Activated CD8-positive, alpha-beta memory T cell treated with anti-CD3 and anti-CD28 coated beads for 24 hours (primary cell): ENCODE data around the gene HTR2C.
"Not testable (repeated sequence)": the region's sequence is repeated elsewhere in the genome, so short reads cannot be mapped to it uniquely, and the experiment has no call there.

Source experiments
- DNase-seq: peaks from one replicate; pipeline ENCODE4 v3.0.0-alpha.2; 2020

HTR2C gene

GRCh38 chrX:114583646-114584374 lies at the start of gene HTR2C:
Gene HTR2C (plus strand): TSS chrX:114584086. CDS start chrX:114726937, 142,851 bp downstream.
- DNase-seq: no peak

DNA sequence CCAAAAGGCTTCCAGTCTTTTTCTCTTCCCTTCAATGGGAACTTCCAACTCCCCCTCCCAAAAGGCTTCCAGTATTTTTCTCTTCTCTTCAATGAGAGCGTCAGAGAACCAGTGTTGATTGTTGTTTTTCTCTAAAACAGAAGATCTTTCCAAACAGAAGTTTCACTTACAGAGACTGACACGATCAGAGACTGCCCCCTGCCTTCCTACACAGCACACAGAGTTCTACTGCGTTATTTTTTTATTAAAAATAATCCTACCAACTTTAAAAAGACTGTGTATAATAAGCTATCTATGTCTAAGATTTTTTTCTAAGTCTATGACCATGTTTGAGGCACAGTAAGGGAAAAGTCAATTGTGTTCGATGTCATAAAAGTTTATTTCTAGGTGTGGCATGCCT lies 3.5 kb upstream of the HTR2C start:
- DNase-seq: no peak

GRCh38 chrX:114581528-114582263 lies 2.2 kb upstream of the HTR2C start:
- no peak for DNase-seq

GRCh38 chrX:114582264-114582632 lies 1.6 kb upstream of the HTR2C start:
- DNase-seq: no peak

GRCh38 chrX:114582698-114583395 lies 1.0 kb upstream of the HTR2C start:
- no peak for DNase-seq

DNA sequence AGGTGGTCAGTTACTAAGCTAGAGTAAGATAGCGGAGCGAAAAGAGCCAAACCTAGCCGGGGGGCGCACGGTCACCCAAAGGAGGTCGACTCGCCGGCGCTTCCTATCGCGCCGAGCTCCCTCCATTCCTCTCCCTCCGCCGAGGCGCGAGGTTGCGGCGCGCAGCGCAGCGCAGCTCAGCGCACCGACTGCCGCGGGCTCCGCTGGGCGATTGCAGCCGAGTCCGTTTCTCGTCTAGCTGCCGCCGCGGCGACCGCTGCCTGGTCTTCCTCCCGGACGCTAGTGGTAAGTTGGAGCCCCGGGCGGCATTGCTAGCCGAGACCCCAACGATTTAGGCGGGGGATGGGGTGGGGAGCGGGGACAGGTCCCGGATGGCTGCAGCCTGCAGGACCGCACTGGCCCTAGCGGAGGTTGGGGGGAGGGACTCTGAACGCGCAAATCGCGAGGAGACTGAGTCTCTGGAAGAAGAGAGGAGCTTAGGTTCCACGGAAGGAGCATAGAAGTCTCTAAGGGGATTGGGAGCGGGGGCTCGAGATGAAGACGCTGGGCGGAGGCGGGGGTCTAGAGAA lies 573 bp downstream of the HTR2C start:
- DNase-seq: no peak

DNA sequence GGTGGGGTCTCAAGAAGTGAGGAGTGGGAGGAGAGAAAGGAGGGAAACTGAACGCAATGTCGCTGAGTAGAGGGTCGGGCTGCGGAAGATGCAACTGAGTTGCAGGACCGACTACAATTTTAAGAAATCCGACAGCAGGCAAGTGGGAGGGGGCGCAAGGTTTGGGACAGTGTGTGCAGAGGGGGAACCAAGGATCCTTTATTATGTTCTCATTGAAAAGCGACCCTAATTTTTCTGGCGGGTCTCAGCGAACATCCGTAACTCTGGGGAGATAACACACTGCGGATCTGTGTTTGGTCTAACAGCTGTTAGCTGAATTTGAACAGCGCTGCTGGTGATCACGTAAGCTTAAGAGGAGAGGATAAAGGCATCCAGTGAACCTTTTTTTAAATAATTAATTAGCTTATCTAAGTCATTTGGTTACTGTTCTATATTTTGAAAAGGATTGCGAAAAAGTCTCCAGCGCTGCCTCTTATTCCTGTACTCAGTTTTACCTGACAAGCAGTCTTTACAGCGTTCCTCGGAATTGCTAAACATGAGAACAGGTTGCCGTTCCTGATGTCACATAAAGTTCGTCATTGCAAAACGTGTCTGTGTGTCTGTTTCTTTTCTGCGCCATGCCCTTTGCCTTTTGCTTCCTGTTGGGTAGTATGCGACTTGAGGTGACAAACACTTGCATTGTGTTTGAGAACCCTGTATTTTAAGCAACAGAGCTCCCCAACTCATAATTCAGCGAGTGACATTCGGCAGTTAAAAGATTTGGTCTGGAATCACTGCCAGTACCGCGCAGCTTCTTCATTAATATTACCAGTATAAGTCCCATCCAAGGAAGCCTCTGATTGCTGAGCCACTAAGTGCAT lies 1.3 kb downstream of the HTR2C start:
- DNase-seq: no peak

DNA sequence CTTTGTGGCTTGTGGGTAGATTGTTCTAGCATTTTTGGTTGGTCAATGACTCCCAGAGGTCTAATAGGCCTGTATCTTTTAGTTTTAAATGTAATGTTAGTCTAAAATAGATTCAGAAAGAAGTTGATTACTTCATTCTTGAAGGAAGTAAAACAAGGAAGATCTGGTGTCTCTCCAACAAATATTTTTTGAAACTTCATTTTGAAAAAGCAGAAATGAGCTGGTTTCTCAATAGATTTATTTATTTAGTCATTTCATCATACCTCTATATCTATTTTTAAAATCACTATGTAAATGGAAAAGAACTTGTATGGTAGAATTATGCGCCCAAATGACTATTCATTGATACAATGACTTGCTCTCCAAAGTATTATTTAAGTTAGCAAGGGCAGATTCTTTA lies 7.2 kb downstream of the HTR2C start:
- DNase-seq: no peak

- no peak for DNase-seq
Observed at GRCh38 chrX:114599305-114599704, 15.4 kb downstream of the HTR2C start.

- DNase-seq: no peak
Observed at GRCh38 chrX:114599911-114600310, 16.0 kb downstream of the HTR2C start.

DNA sequence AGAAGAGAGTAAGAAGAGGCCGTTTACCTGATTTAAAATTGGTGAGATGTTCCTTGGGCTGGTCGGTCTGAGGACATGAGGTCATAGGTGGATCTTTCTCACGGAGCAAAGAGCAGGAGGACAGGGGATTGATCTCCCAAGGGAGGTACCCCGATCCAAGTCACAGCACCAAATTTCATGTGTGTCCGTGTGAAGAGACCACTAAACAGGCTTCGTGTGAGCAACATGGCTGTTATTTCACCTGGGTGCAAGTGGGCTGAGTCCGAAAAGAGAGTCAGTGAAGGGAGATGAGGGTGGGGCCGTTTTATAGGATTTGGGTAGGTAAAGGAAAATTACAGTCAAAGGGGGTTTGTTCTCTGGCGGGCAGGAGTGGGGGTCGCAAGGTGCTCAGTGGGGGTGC lies 22.7 kb downstream of the HTR2C start:
- DNase-seq: not testable (repeated sequence)

DNA sequence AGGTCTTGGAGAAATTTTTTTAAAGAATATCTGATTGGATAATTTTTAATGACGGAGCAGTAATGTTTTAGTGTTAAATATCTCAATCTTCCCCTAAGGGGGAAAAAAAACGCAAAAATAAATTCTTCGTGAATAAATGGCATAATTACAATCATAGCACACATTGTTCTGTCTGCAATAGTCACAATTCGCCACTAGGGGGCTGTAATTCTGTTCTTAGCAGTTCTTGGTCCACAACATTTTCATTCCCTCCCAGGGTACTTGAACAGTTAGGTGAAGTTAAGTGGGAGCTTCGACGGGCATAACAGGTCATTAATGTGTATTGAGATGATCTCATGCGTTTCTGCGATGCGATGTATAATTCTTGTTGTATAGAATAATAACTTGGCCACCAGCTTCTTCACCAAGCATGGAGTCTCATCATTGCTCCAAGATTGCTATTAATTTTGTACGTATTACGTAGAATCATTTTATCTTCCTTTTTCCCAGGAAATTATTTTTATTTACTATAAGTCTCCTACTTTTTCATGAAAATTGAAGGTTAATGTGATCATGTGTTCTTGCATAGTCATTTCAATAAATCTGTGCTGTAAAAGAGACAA lies 27.2 kb downstream of the HTR2C start:
- DNase-seq: peak; percentile 56

DNA sequence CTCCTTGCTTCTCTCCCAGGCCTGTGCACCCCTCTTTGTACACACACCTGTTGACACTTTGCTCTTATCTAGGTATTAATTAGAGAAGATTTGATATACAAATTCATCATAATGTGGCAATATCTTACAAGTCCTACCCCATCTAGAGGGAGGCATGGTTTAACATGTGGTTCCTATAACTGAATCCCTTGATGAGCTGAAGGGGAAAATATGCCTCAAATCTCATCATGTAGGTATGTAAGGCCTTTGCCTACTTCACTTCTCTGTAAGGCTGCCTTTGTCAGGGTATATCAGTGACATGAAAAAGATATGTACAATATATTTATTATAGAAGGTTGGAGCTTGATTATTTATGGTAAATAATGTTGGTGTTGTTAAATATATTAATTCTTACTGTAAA lies 31.9 kb downstream of the HTR2C start:
- DNase-seq: no peak

GRCh38 chrX:114619874-114620273 lies 36.0 kb downstream of the HTR2C start:
- DNase-seq: no peak

DNA sequence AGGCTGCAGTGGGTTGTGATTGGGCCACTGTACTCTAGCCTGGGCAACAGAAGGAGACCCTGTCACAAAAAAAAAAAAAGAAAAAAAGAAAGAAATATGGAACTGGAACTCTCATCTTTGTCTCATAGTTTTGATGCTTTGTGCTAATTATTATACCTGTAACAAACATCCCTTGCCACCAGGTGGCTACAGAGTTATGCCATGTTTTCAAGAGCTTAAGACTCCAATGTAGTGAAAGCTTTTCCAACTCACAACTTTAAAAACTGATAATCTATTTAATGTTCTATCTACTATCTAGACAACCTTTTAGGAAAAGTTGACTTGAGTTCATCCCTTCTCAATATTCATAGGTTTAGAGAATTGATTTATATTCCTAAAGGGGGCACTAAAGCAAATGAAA lies 42.4 kb downstream of the HTR2C start:
- DNase-seq: no peak

- DNase-seq: no peak
Observed at GRCh38 chrX:114635986-114636385, 52.1 kb downstream of the HTR2C start.

GRCh38 chrX:114650351-114650750 lies 66.5 kb downstream of the HTR2C start:
- no peak for DNase-seq

DNA sequence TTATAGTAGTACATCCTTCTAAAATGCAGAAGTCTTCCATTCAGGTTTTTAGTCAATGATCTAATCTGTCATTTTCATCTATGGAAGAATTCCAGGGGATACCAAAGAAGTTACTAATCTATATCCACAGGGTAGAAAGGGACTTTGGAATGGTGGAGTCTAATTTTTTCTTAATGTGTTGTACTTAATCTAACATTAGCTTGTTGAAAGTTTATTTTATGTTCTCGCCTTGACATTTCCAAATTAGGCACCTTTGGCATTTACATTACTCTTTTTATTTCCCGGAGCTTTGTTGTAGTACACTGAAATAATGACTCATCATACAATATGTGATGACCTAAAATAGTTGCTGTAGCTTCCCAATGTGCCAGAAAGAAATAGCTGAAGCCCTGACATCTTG lies 91.5 kb downstream of the HTR2C start:
- DNase-seq: no peak

DNA sequence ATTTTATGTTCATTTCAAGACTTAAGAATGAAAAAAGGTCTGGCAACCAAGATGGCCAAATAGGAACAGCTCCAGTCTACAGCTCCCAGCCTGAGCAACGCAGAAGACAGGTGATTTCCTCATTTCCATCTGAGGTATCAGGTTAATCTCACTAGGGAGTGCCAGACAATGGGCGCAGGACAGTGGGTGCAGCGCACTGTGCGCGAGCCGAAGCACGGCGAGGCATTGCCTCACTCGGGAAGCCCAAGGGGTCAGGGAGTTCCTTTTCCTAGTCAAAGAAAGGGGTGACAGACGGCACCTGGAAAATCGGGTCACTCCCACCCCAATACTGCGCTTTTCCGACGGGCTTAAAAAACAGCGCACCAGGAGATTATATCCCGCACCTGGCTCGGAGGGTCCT lies 116.6 kb downstream of the HTR2C start:
- DNase-seq: not testable (repeated sequence)

- DNase-seq: no peak
Observed at GRCh38 chrX:114709406-114709805, 125.5 kb downstream of the HTR2C start.

DNA sequence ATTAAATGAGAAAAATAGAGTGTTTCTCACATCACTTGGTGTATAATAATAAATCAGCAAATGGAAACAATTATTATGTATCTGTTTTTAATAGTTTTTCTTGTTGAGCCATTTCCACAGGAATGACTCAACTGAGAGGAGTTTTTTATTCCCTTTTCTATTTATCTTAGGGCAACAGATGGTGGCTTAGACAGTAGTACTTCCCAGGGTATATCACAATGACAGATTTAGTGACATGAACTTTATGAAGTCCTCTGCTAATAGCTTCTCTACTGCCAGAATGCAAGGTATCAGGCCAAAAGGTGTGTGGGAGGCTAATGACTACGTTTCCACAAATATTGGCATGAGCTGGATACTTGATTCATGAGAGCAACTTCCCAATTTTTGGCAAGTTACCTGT lies 126.7 kb downstream of the HTR2C start:
- no peak for DNase-seq

DNA sequence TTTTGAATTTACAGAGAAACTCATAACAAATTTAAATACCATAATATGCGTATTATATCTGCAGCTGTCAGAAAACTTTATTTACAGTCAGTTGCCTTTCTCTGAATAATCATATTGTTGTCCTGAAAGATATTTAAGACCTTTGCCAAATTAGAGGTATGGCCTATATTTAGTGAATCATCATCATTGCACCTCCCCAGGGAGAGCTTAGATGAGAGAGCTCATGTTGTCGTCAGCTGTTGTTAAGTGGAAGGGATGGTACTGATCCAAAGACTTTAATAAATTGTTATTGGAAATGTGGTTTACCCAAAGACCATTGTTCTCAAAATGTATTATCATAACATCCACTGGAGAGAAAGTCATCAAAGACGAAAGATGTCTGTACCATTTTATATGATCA lies 128.6 kb downstream of the HTR2C start:
- no peak for DNase-seq
